Fibroblast of the aortic adventitia (primary cell): ENCODE measurements around the gene SAMD3. TPM values are rescaled to one million over a fixed set of nuclear protein-coding genes. Genes with fewer than 3 reads are reported as not detected.
"Not testable (repeated sequence)": the region's sequence is repeated elsewhere in the genome, so short reads cannot be mapped to it uniquely, and the experiment has no call there.

ENCODE experiments used
- DNase-seq: peaks from one replicate; pipeline ENCODE4 v3.0.0-alpha.2; 2010; ENCODE audit warnings: low read depth
- H3K4me3 ChIP-seq: 2 replicates; pipeline ENCODE4 v1.5.1; 2011; ENCODE audit warnings: low read depth, mild to moderate bottlenecking, control low read depth, low read length, moderate library complexity
- CTCF ChIP-seq: IDR thresholded peaks from 2 replicates; pipeline ENCODE4 v1.5.1; 2011; ENCODE audit warnings: mild to moderate bottlenecking, low read length, control low read depth, inconsistent platforms; ENCODE audit not compliant: insufficient read depth
- total RNA-seq: library from RNA; depleted of rRNA; stranded (reverse); fragments of >200 nt; gene quantifications from 2 replicates; pipeline ENCODE4 v1.2.3, GENCODE V29; 2012; ENCODE audit warnings: low replicate concordance

Gene SAMD3
- total RNA-seq, 1 donor: 9.1 TPM

DNA sequence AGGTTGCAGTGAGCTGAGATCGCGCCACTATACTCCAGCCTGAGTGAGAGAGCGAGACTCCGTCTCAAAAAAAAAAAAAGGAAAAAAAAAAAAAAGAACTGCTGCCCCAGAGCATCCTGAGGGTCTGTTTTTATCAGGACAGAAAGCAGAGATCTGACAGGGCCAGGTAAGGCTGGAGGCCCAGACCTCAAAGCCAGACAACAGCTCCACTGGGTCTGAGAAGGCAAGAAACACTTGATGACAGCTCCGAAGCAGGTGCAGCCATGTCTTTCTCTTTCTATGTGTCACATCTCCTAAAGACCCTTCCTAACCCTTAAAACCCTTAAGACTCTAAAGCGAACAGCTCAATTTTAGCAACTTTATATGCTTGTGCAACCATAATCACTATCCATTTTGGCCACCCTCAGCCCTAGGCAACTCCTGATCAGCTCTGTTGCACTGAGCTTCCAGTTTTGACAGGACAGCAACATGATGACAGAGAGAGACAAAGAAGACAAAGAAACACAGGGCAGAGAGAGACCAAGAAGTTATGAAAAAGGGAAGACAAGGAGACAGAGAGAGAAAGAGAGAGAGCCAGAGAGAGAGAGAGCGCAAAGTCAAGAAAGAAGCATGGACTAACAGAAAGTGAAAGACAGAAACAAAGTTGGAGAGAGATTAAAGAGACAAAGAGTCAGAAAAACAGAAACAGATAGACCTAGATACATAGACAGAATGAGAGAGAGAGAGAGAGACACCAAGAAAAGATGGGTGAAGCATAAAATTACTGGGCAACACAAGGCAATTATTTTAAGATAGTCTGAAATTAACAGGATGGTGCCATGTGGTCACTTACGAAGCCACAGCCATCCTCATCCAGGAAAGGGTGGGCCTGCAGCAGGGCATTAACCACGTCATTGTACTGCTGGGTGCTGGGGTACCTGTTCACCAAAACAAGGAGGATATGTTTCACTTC, 39.2 kb downstream of the SAMD3 start:
- H3K4me3 ChIP-seq: no peak overlapping the region
- no peak for TF ChIP-seq CTCF
- no peak for DNase-seq

GRCh38 chr6:130182466-130182865, 40.3 kb downstream of the SAMD3 start:
- DNase-seq: no peak
- H3K4me3 ChIP-seq: no peak overlapping the region
- TF ChIP-seq CTCF: no peak

DNA sequence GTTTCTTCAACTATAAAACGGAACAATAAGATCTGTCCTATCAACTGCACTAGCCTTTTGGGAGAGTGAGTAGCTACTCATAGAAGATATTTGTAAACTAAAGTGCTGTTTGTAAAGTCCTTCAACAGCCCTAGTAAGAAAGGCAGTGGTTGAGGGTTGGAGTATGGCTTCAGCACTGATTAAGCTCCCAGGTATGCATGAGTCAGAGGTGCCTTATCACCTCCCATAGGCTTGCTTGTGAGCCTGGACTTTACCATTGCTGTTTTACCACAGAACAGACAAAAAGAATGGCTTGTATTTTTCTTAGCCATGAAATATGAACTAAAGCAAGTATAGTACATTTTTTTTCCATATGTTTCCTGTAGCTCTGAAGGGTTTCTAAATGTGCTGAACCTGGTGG, 44.1 kb downstream of the SAMD3 start:
- DNase-seq: peak; percentile 94
- no peak overlapping the region for H3K4me3 ChIP-seq
- TF ChIP-seq CTCF: no peak

GRCh38 chr6:130176378-130176777, 46.4 kb downstream of the SAMD3 start:
- DNase-seq: no peak
- TF ChIP-seq CTCF: no peak
- no peak overlapping the region for H3K4me3 ChIP-seq

- not testable (repeated sequence) for DNase-seq, H3K4me3 ChIP-seq
These were observed 49.3 kb downstream of the SAMD3 start for GRCh38 chr6:130173377-130174004.

DNA sequence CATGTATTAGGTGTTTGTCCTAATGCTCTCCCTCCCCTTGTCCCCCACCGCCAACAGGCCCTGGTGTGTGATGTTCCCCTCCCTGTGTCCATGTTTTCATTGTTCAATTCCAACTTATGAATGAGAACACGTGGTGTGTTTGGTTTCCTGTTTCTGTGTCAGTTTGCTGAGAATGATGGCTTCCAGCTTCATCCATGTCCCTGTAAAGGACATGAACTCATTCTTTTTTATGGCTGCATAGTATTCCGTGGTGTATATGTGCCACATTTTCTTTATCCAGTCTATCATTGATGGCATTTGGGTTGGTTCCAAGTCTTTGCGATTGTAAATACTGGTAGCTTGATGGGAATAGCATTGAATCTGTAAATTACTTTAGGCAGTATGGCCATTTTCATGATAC, 52.6 kb downstream of the SAMD3 start:
- not testable (repeated sequence) for H3K4me3 ChIP-seq, DNase-seq

DNA sequence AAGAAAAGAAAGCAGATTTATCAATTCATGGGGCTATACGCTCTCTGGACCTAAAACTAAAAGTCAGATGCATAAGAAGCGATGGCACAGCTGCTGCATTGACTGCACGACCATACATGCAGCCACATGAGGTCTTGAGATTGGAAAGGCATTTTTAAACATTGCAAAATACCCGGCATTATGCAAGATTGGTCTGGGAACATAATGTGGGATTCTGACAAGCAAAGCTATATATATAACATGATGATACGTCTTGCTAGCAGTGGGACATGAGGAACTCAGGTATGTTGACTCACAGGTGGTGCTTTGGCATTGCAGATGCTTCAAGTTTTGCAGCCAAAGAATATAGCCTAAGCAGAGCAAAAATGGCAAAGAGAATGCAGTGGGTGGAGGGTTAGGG, 55.1 kb downstream of the SAMD3 start:
- H3K4me3 ChIP-seq: no peak overlapping the region
- no peak for TF ChIP-seq CTCF
- DNase-seq: peak; percentile 62
